OCI-LY7 (cell line): Measurements from ENCODE around the gene IGSF21. TPM values are rescaled to one million over a fixed set of nuclear protein-coding genes. Genes with fewer than 3 reads are reported as not detected.

Experiments
- BruUV-seq: library from RNA; stranded (reverse); fragments of 400-500 nt; replicated peaks from 2 replicates; lab custom pipeline; 2021; lab: Mats Ljungman, UMichigan
- CTCF ChIA-PET: fragments of 300-600 bp; sonication (Branson Sonifier 250); formaldehyde crosslinking; loops from one replicate; lab custom pipeline; 2022; ENCODE audit warnings: antibody characterized with exemption; ENCODE audit not compliant: unreplicated experiment; lab: Charles Lee
- POLR2A ChIA-PET: fragments of 300-600 bp; sonication (Branson Sonifier 250); formaldehyde crosslinking; loops from one replicate; lab custom pipeline; 2022; ENCODE audit warnings: antibody characterized with exemption; lab: Charles Lee
- DNase-seq: peaks from one replicate; pipeline ENCODE4 v3.0.0-alpha.2; 2015; ENCODE audit warnings: low spot score
- H2AFZ ChIP-seq: fragments of 200-600 bp; sonication (generic), shearing (Covaris generic); 2 replicates; pipeline ENCODE4 v1.6.1; 2014; ENCODE audit warnings: mild to moderate bottlenecking, antibody characterized with exemption, low read length, moderate library complexity
- H3K27ac ChIP-seq: fragments of 200-600 bp; sonication (generic); 2 replicates; pipeline ENCODE4 v1.5.1; 2014; ENCODE audit warnings: mixed run types, low read depth, mild to moderate bottlenecking, moderate library complexity, low read length, inconsistent platforms; ENCODE audit not compliant: poor library complexity, severe bottlenecking
- H3K36me3 ChIP-seq: fragments of 200-600 bp; sonication (generic); 2 replicates; pipeline ENCODE4 v1.6.1; 2014; ENCODE audit warnings: mild to moderate bottlenecking, antibody characterized with exemption, low read length, moderate library complexity, mixed read lengths; ENCODE audit not compliant: insufficient read depth
- H3K4me1 ChIP-seq: fragments of 200-600 bp; sonication (generic); 2 replicates; pipeline ENCODE4 v1.5.1; 2014; ENCODE audit warnings: mild to moderate bottlenecking, low read length; ENCODE audit not compliant: insufficient read depth, poor library complexity, severe bottlenecking
- H3K4me2 ChIP-seq: fragments of 200-600 bp; sonication (generic); 2 replicates; pipeline ENCODE4 v1.6.1; 2014; ENCODE audit warnings: mild to moderate bottlenecking, low read length
- H3K4me3 ChIP-seq: fragments of 200-600 bp; sonication (generic); 2 replicates; pipeline ENCODE4 v1.5.1; 2014; ENCODE audit warnings: mild to moderate bottlenecking, low read depth, low read length; ENCODE audit not compliant: poor library complexity, severe bottlenecking
- H3K79me2 ChIP-seq: fragments of 200-600 bp; sonication (generic); 2 replicates; pipeline ENCODE4 v1.6.1; 2016; ENCODE audit warnings: low read depth, mild to moderate bottlenecking, low read length, moderate library complexity, mixed read lengths; ENCODE audit not compliant: insufficient read depth
- H3K9me2 ChIP-seq: fragments of 200-600 bp; sonication (generic); 2 replicates; pipeline ENCODE4 v1.6.1; 2016; ENCODE audit warnings: mild to moderate bottlenecking, low read length, mixed read lengths; ENCODE audit not compliant: insufficient read depth
- H3K9me3 ChIP-seq: fragments of 200-600 bp; sonication (generic); 2 replicates; pipeline ENCODE4 v1.6.1; 2014; ENCODE audit warnings: mild to moderate bottlenecking, mixed run types, low read length, mixed read lengths
- H4K20me1 ChIP-seq: fragments of 200-600 bp; sonication (generic); 2 replicates; pipeline ENCODE4 v1.6.1; 2014; ENCODE audit warnings: mild to moderate bottlenecking, antibody characterized with exemption, low read length, moderate library complexity, mixed read lengths; ENCODE audit not compliant: insufficient read depth
- CTCF ChIP-seq: fragments of 200-600 bp; sonication (generic); conservative IDR thresholded peaks from 2 replicates; pipeline ENCODE4 v1.5.1; 2014; ENCODE audit warnings: mild to moderate bottlenecking, antibody characterized with exemption, low read length, moderate library complexity, mixed read lengths
- EZH2phosphoT487 ChIP-seq: fragments of 200-600 bp; sonication (generic); IDR thresholded peaks from 2 replicates; pipeline ENCODE4 v1.6.1; 2018; ENCODE audit warnings: low read depth, borderline replicate concordance, mild to moderate bottlenecking, mixed run types, antibody characterized with exemption, low read length, moderate library complexity, mixed read lengths
- intact Hi-C: fragments of 100-400 bp; cut with micrococcal nuclease; formaldehyde crosslinking; loops from one replicate; pipeline ENCODE4 v1.10.0; 2022; ENCODE audit not compliant: unreplicated experiment
- total RNA-seq, 2 experiments: library from RNA; depleted of rRNA in 1 of 2; stranded (reverse); fragments of >200 nt in 1 of 2; shearing (Covaris generic) in 1 of 2; gene quantifications; 2 replicates each; pipeline ENCODE4 v1.2.3, GENCODE V29; 2014 to 2022

Gene IGSF21
- total RNA-seq, 2 experiments from 2014 or later = 0.17 TPM; not detected in 1

GRCh38 chr1:18307329-18307898 lies 199.8 kb downstream of the IGSF21 start:
- H3K9me2 ChIP-seq = no peaks in the 10 kb centered on the region
- intact Hi-C loops = loop anchor here (10.0 kb wide), 1 partner anchor 203 kb away; the partner anchor contains the start of gene IGSF21
- H3K4me2 ChIP-seq = no peak overlapping the region
- ChIA-PET CTCF (no interaction called here), POLR2A (interaction anchor here (0.5 kb wide), 1 partner anchor 284 kb away, joined by 3 read pairs; no protein-coding TSS in a partner anchor)
- H3K27ac ChIP-seq = no peak overlapping the region
- H4K20me1 ChIP-seq = no peaks in the 10 kb centered on the region
- TF ChIP-seq EZH2phosphoT487 (no peak), CTCF (no peak)
- no peak for DNase-seq
- H3K36me3 ChIP-seq = no peaks in the 10 kb centered on the region
- H3K4me1 ChIP-seq = no peaks in the 10 kb centered on the region
- no peaks in the 10 kb centered on the region for H3K79me2 ChIP-seq
- H2AFZ ChIP-seq = no peak overlapping the region
- H3K9me3 ChIP-seq = no peaks in the 10 kb centered on the region
- no TSS peak for BruUV-seq
- no peak overlapping the region for H3K4me3 ChIP-seq

- Histone ChIP-seq H3K4me1 (no peaks in the 10 kb centered on the region), H3K36me3 (no peaks in the 10 kb centered on the region), H3K9me2 (no peaks in the 10 kb centered on the region), H2AFZ (no peak overlapping the region), H3K79me2 (no peaks in the 10 kb centered on the region), H3K27ac (no peak overlapping the region), H3K9me3 (no peaks in the 10 kb centered on the region), H3K4me3 (no peak overlapping the region), H3K4me2 (no peak overlapping the region), H4K20me1 (no peaks in the 10 kb centered on the region)
- ChIA-PET POLR2A (no interaction called here), CTCF (no interaction called here)
- BruUV-seq = no TSS peak
- no peak for DNase-seq
- intact Hi-C loops = loop anchor here (10.0 kb wide), 1 partner anchor 205 kb away; the partner anchor contains the start of gene IGSF21
- TF ChIP-seq CTCF (no peak), EZH2phosphoT487 (no peak)
These were observed 202.1 kb downstream of the IGSF21 start for GRCh38 chr1:18309552-18310155.

GRCh38 chr1:18312961-18313360 lies 205.4 kb downstream of the IGSF21 start:
- CTCF ChIA-PET = no interaction called here
- intact Hi-C loops = no loop called here
- Histone ChIP-seq H3K4me2 (no peak overlapping the region), H2AFZ (no peak overlapping the region), H3K4me1 (no peaks in the 10 kb centered on the region), H4K20me1 (no peaks in the 10 kb centered on the region), H3K4me3 (no peak overlapping the region), H3K9me2 (no peaks in the 10 kb centered on the region), H3K36me3 (no peaks in the 10 kb centered on the region), H3K9me3 (no peaks in the 10 kb centered on the region), H3K79me2 (no peaks in the 10 kb centered on the region), H3K27ac (no peak overlapping the region)
- no TSS peak for BruUV-seq
- POLR2A ChIA-PET = no interaction called here
- no peak for TF ChIP-seq CTCF
- TF ChIP-seq EZH2phosphoT487 = no peak
- no peak for DNase-seq
